HG02763 (cell line): Measurements from ENCODE around the gene BCAN.
"Not testable (repeated sequence)": the region's sequence is repeated elsewhere in the genome, so short reads cannot be mapped to it uniquely, and the experiment has no call there.

Experiments used
- ATAC-seq: cut with Tn5 transposase; IDR thresholded peaks from one replicate; pipeline ENCODE4 v1.9.1; 2021; ENCODE audit warnings: mild to moderate bottlenecking, moderate library complexity; ENCODE audit not compliant: unreplicated experiment

The BCAN gene

DNA sequence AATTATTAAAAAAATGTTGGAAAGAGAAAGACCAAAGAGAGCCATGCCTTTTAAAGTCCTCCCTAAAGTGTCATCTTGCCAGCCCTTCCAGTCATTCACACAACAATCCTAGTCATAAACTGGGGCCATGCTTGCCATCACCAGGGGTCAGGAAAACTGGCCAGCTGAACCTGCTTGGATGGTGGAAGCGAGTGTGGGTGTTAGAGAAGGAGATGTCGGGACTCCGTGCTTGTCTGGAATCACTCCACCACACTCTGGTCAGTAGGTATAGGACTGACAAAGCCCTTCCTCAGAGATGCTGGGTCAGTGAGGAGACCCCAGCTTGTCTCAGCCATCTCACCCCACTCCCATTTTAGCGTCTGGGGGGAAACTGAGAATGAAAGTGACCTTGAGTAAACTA lies 26.0 kb upstream of the BCAN start:
- no peak for ATAC-seq

DNA sequence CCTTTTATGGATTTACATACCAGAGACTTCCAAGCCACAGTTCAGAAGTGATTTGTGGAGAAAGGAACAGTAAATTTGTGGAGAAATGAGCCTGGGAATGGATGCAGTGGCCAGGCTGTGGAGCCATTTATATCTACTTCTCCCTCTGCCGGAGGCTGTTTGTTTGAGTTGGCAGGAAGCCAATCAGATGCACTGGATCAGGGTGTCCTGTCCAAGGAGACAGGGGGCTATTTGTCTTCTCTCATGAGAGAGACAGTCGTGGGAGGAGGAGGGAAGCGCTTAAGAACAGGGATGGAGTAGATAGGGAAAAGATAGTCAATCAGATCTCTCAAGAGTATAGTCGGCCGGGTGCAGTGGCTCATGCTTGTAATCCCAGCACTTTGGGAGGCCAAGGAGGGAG lies 25.5 kb upstream of the BCAN start:
- no peak for ATAC-seq

DNA sequence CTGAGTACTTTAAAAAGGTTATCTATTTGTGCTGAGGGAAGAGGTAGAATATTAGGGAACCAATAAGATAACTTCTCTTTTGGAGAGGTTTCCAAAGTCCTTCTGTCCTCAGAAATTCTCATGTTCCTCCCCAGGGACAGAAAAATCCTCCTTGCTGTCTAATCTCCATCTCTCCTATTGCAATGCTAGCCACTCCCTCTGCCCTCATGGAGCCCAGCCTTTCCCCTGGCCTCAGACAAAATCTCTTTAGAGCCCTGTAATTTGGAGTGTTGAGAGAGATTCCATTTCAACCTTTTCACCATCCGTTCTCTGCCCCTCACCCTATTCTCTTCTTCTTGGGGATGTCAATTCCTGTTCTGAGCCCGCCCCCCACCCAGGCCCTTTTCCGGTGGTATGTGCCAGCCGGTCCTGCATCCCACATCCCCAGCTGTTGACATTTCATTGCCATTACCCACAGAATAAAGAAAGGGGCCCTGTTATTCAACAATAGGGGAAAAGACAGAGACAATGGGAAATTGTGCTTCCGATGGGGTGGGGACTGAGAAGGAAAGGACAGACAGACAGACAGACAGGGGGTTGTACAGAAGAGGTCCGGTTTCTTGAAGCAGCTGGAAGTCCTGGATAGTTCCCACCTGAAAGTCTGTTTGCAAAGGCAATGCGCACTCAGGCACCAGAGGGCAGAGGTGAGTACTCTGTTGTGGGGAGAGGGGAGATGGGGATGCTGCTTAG lies 22.9 kb upstream of the BCAN start, which contains the start of gene HAPLN2:
Gene HAPLN2 (plus strand): TSS at position 563 of the 729 bp plus-strand sequence. CDS start 4,076 bp downstream, outside the sequence.
- no peak for ATAC-seq

DNA sequence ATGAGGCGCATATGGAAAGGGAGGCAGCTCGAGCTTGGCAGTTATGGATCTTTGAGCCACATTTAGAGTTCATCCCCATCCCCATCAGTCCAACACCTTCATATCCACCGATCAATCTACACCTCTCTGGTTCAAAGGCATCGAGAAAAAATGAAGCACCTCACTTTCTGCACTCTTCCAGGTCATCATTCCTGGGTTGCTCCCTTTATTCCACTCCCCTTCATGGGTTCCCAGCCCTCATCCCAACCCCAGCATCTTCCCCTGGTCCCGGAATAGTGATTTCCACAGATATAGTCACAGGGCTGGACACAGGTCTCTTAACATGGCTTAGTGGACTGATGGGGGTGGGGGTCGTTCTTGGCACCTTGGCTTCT lies 22.3 kb upstream of the BCAN start:
- ATAC-seq = no peak

DNA sequence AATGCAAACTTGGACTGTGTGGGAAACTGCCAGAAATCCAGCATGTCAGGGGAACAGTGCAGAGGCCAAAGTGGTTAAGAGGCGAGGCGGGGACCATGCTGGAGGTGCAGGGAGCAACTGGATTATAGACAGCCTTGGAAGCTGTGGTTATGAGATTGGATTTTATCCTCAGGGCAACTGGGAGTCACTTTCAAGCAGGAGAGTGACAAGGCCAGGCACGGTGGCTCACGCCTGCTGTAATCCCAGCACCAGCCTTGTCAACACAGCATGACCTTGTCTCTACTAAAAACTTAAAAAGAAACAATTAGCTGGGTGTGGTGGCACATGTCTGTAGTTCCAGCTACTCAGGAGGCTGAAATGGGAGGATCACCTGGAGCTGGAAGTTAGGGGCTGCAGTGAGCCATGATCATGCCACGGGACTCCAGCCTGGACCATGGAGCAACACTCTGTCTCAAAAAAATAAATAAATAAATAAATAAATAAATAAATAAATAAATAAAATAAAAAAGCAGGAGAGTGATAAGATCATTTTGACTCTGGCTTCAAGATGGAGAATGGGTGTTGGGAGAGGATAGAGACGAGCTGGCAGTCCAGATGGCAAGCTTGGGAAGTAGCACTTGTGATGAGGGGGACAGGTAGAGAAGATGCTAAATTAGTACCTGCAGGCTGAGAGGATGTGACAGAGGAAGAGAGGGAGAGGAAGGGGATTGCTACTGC lies 19.2 kb upstream of the BCAN start:
- ATAC-seq = no peak

DNA sequence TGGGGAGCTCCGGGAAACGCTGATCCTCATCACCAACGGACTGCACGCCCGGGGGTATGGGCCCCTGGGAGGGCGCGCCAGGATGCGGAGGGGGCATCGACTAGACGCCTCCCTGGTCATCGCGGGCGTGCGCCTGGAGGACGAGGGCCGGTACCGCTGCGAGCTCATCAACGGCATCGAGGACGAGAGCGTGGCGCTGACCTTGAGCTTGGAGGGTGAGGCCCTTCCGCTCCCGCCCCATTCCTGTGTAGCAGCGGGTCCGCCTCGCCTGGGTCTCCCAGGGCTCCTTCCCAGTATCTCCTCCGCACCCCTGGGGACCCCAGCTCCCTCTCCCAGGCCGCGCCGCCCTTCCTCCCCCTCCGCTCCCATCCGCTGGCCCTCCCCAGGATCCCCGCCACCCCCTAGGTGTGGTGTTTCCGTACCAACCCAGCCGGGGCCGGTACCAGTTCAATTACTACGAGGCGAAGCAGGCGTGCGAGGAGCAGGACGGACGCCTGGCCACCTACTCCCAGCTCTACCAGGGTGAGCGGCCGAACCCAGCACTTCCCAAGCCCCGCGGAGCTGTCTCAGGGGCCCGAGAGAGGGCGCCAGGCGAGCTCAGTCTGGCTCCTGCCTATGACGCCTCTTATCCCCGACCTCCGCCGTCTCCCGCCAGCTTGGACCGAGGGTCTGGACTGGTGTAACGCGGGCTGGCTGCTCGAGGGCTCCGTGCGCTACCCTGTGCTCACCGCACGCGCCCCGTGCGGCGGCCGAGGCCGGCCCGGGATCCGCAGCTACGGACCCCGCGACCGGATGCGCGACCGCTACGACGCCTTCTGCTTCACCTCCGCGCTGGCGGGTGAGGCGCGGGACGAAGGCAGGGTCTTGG lies 17.7 kb upstream of the BCAN start:
- ATAC-seq = no peak

DNA sequence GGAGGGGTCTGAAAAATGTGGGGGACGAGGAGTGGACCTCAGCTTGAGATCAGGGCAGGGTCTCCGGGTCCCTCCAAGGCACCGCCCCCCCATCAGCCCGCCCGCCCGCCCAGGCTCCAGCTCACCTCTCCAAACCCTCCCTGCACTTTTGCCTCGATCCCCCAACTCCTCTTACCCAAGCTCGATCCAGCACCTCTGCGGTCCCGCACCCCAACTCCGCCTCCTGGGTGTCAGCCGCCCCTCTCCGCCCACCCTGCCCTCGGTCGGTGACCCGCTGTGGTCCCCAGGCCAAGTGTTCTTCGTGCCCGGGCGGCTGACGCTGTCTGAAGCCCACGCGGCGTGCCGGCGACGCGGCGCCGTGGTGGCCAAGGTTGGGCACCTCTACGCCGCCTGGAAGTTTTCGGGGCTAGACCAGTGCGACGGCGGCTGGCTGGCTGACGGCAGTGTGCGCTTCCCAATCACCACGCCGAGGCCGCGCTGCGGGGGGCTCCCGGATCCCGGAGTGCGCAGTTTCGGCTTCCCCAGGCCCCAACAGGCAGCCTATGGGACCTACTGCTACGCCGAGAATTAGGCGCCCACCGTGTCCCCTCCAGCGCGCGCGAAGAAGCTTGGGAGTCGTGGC lies 17.0 kb upstream of the BCAN start:
- ATAC-seq = no peak

DNA sequence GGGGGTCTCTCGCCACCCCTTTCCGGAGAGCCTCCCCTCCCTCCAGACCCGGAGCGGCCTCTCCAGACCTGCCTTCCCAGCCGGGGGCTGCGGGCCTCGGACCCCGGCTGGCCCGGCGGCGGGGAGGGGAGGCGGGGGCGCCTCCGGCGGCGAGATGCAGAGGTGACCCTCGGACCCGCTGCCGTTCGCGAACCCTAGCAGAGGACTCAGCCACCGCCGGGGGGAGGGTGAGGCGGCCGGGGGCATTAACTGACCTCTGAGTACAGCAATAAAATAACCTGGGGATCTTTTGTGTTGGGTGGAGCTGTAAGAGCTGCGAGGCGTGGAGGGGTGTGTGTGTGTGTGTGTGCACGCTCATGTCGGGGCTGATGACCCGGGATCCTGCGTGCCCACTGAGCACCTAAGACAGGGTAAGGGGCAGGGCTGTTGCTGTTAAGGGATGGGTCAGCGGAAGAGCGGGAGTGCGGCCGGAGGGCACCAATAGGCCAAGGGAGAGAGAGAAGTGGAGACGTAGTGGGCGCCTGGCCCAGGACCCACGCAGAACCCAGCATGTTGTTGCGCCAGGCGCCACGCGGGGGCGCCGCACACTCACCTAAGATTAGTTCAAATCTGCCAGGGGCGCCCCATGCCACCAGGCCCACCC lies 16.4 kb upstream of the BCAN start:
- ATAC-seq = no peak

DNA sequence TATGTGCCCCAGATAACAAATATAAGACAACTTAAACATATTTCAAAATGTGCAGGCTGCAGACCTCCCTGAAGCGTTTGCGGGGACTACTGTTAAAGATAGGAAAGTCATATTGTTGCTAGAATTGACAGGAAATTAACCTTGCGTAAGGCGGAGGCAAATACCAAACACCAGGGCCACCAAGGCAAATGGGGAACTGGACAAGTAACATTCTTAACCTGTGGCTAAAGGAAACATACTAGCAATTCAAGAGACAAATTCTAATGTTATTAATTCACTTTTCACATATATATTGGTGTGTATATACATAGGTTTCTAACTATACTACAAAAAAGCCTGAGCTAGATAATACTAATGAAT lies 15.9 kb upstream of the BCAN start:
- no peak for ATAC-seq

DNA sequence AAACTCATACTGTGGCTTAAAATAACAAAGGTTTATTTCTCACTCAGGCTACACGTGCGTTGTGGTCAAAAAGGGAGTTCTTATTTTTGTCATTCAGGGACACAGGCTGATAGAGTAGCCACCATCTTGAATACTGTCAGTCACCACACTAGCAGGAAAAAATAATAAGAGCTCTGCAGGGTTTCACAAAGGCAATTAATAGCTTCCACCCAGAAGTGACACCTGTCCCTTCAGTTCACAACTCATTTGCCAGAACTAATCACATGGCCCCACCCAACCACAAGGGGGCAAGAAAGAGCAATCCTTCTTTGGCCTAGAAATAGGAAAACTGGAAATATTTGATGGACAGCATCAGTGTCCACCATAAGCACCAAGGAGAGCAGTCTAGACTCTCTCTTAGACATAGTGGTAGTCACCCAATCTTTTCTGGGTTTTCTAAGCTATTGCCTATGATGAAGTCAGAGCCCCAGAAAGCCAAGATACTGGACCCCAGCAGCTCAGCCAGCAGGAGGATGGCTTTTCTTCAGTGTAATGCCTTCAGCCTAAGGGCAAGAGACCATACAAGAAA lies 14.5 kb upstream of the BCAN start:
- ATAC-seq = no peak

DNA sequence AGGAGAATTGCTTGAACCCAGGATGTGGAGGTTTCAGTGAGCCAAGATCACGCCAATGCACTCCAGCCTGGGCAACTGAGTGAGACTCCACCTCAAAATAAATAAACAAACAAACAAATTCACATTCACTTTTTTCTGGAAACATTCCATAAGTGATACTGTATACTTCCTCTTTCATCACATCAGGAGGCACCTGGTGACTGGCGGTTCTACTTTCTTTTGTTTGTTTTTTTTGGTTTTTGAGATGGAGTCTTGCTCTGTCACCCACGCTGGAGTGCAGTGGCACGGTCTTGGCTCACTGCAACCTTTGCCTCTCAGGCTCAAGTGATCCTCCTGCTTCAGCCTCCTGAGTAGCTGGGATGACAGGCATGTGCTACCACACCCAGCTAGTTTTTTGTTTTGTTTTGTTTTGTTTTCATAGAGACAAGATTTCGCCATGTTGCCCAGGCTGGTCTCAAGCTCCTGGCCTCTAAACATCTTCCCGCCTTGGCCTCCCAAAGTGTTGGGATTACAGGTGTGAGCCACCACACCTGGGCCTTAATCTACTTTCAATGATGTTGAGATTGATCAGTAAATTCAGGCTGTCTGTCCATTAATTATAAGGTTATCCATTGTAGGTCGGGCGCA lies 12.0 kb upstream of the BCAN start:
- ATAC-seq = no peak

DNA sequence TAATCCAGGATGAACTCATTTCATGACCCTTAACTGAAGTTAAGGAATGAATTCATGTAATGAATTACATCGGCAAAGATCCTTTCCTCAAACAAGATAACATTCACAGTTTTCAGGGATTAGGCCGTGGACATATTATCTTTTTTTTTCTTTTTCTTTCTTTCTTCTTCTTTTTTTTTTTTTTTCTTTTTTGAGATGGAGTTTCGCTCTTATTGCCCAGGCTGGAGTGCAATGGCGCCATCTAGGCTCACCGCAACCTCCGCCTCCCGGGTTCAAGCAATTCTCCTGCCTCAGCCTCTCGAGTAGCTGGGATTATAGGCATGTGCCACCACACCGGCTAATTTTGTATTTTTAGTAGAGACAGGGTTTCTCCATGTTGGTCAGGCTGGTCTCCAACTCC lies 10.8 kb upstream of the BCAN start:
- not testable (repeated sequence) for ATAC-seq

DNA sequence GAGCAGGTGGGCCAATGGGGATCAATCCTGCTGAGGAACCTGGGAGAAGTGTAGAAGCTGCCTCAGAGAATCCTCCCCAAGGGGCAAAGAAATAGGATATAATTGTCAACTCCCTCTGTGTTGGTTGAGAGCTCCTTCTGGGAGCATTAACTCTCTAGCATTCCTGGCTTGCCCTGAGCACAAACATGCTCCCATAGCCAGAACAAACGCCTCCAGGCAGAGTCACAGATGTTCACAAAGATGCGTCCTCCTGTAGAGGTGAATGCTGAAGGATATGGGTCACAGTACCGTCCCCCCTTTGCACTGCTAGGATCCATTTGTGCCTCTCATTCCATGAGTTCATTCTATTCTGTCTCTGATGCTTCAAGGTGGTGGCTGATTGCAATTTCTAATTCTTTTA lies 9.6 kb upstream of the BCAN start:
- no peak for ATAC-seq

DNA sequence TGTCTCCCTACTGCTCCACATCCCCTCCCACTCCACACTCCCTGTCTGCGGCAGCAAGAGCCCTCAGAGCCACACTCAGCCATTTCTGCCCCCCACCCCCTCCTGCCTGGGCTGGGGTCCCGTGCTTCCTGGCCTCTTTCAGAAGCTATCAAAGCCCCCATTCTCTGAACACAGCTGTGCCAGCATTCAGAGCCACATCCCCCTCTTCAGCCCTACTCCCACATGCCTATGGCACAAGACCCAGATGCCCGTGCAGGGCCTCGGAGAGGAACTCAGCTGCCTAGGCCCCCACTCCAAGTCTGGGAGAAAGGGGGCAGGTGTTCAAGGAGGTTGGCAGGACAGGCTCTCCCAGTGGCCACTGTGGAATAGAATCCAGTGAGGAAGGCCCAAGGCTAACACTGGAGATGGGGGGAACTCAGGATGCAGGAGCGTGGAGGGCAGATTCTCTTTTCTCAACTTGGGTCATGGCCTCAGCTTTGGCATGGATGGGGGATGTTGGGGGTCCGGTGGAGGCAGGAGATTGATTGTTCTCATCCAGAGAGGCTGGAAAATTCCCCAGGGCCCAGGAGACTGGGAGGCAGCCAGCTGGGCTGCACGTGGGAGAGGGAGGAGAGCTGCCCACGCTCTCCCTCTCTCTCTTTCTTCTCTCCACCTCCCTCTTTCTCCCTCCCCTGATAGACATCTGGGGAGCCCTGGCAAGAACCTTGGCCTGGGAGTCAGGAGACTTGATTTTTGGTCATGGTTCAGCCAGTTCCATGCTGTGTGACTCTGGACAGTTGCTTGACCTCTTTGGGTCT lies 3.5 kb upstream of the BCAN start:
- ATAC-seq = no peak

DNA sequence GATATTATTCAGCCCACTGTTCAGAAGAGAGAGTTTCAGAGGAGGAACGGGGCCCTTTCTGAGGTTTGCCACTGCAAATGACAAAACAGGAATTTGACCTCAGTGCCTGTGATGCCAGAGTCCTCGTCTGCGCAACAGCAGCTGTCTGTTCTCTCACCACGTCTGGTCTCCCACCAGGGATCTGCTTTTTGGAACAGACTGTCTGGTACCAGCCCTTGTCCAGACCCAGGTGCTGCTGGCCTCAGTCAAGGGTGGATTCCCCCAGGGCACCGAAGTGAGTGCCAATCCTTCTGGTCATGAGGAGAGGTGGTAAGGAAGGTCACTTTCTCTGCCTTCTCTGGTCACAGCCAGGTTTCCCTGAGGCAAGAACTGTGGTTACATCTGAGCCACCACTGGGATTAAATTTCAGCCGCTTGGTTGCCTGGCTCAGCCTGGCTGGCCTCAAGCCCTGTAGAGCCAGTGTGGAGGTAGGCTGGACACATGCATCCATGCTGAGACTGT lies 2.3 kb upstream of the BCAN start:
- no peak for ATAC-seq

DNA sequence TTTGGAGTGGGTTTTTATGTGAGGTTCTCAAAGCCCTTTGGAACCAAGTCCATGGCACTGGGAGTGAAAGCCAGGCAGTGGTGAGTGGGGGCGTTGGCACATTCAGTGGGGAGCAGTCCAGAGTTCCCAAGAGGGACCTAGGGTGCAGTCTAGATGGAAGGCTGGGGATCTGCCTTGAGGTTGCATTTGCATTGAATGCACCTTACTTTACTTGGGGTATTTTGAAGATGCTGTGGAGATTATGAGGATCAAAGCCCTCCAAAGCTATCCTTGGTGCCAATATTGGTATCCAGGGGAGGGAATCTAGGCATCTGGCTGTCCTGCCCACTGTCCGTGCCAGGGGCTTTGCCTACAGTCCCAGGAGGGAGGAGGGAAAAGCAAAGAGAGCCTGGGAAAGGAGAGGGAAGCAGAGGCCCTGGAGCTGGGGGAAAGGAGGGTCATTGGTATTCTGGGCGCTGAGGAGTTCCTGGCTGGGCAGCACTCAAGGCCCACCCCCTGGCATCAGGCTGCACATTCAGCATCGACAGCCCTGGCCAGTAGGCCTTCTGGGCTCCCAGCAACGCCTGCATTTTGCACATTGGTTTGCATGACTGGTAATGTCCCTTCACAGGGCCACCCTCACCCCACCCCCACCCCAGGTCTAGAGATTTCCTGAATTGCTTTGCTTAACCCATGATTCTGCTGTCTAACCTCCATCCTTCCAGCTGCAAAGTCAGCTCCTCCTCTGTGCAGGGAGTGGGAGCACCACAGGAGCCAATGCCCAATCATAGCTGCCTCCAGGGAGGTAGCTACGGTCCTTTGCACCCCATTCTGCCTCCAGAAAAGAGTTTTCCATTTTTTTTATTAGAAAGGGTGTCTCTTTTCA lies 843 bp upstream of the BCAN start:
- no peak for ATAC-seq

DNA sequence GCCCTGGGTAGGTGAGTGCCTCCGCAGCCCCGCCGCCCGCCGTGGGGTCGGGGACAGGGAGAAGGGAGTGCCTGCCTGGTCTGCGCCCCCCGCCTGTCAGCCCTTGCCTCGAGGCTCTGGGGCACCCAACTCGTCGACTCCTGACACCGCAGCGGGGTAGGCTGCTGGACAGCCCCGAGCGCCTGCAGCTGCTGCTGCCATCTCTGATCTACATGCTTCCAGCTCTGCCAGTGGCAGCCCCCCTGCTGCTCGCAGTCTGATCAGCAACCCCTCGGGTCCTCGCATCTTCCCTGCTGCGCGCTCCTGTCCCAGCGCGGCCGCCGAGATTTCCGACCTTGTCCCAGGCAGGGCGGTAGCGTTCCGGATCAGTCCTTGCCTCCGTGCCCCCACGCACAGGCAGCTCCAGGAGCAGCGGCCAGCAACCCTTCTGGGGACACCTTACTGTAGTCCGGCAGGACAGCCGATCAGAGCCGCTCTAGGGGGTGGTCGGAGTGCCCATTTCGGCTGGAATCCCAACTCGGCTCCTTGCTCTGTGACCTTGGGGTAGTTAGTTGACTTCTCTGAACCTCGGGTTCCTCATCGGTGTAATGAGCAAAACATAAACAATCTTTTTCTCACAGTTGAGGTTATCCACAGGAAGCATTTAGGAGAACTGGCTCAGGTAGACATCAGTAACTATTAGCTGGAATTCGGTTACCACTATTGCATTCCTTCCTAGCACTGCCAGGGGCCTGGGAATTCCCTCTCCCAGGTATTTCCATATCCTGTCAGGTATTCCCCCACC lies 540 bp downstream of the BCAN start:
- ATAC-seq = no peak
